ENCODE measurements around the gene HTRA1. TPM values are rescaled to one million over a fixed set of nuclear protein-coding genes. Genes with fewer than 3 reads are reported as not detected.

The HTRA1 gene
- total and polyA plus RNA-seq, 2 donors (not counting 1 experiment from before 2014, with no cell fraction given) = 109 to 216 TPM

DNA sequence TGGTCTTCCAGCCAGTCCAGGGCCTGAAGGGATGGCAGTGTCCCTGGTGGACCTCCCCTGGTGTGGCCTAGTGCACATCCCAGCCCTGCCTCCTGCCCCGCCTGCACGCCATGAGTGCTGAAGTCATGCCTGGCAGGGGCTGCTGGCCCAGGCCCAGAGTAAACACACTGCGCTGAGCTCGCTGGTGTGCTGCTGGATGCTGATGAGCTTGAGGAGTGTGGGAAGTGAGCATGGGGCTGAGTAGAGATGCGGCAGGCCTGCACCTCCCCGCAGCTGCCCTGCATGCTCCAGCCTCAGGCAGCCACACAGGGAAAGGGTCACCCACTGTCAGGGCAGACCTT lies 43.2 kb downstream of the HTRA1 start:
- Histone ChIP-seq H4K20me1 (ENCODE audit: control insufficient read depth, extremely low read depth, insufficient read depth, low read length) (no peaks in the 10 kb centered on the region), H2AFZ (ENCODE audit: low read length) (peak overlapping the region; percentile 15), H3K4me1 (ENCODE audit: control insufficient read depth, extremely low read depth, insufficient read depth, low read length) (peaks cover 10% of the 10 kb centered on the region), H3K4me3 (replicated peaks in 1 of 4; ENCODE audit: control extremely low read depth in 1 of 4, insufficient read depth in 1 of 4, low read depth in 3 of 4, low read length in 4 of 4) (no peak overlapping the region), H3K36me3 (ENCODE audit: control insufficient read depth, insufficient read depth, low read length) (peaks cover 4% of the 10 kb centered on the region), H3K4me2 (ENCODE audit: extremely low read depth, insufficient read depth, low read length) (no peak overlapping the region), H3K27me3 (ENCODE audit: control insufficient read depth, insufficient read depth, low read length) (no peaks in the 10 kb centered on the region), H3K9me3 (ENCODE audit: control insufficient read depth, insufficient read depth, low read depth, low read length) (no peaks in the 10 kb centered on the region), H3K27ac (ENCODE audit: insufficient read depth, low read length) (peak overlapping the region; percentile 56), H3K79me2 (ENCODE audit: control insufficient read depth, insufficient read depth, low read length) (no peaks in the 10 kb centered on the region), H3K9ac (ENCODE audit: insufficient read depth, low read length) (no peak overlapping the region)
- no peak for TF ChIP-seq EZH2 (IDR thresholded peaks at IDR 0.05; ENCODE audit: low read length, missing control alignments)
- TF ChIP-seq, protein P1, sequence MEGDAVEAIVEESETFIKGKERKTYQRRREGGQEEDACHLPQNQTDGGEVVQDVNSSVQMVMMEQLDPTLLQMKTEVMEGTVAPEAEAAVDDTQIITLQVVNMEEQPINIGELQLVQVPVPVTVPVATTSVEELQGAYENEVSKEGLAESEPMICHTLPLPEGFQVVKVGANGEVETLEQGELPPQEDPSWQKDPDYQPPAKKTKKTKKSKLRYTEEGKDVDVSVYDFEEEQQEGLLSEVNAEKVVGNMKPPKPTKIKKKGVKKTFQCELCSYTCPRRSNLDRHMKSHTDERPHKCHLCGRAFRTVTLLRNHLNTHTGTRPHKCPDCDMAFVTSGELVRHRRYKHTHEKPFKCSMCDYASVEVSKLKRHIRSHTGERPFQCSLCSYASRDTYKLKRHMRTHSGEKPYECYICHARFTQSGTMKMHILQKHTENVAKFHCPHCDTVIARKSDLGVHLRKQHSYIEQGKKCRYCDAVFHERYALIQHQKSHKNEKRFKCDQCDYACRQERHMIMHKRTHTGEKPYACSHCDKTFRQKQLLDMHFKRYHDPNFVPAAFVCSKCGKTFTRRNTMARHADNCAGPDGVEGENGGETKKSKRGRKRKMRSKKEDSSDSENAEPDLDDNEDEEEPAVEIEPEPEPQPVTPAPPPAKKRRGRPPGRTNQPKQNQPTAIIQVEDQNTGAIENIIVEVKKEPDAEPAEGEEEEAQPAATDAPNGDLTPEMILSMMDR (conservative IDR thresholded peaks at IDR 0.05 in 1 of 2, IDR thresholded peaks at IDR 0.05 in 1 of 2; ENCODE audit: low read depth in 1 of 2, low read length in 2 of 2) = no peak
- DNase-seq (ENCODE audit: low read depth in 2 of 2) = peak; percentile 93 to 95

DNA sequence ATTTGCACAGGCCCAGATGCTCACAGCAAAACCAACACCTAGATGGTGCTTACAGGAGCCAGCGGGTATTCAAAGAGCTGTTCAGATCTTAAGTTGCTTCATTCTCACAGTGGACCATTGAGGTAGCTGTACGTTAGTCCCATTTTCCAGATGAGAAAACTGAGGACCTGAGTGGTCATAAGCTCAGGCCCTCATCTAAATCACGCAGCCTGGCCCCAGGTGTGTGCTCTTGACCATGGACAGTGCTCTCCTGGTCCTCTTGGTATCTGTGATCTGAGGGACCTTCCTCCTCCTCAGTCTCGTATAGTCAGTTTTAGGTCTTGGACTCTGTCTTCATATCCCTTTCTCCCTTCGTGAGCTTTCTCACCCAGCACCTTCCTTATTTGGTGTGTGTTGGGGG lies 43.7 kb downstream of the HTRA1 start:
- Histone ChIP-seq H3K4me3 (replicated peaks in 1 of 4; ENCODE audit: control extremely low read depth in 1 of 4, insufficient read depth in 1 of 4, low read depth in 3 of 4, low read length in 4 of 4) (no peak overlapping the region), H3K36me3 (ENCODE audit: control insufficient read depth, insufficient read depth, low read length) (peaks cover 4% of the 10 kb centered on the region), H3K27me3 (ENCODE audit: control insufficient read depth, insufficient read depth, low read length) (no peaks in the 10 kb centered on the region), H4K20me1 (ENCODE audit: control insufficient read depth, extremely low read depth, insufficient read depth, low read length) (no peaks in the 10 kb centered on the region), H3K4me1 (ENCODE audit: control insufficient read depth, extremely low read depth, insufficient read depth, low read length) (peaks cover 10% of the 10 kb centered on the region), H3K4me2 (ENCODE audit: extremely low read depth, insufficient read depth, low read length) (no peak overlapping the region), H3K27ac (ENCODE audit: insufficient read depth, low read length) (no peak overlapping the region), H3K9me3 (ENCODE audit: control insufficient read depth, insufficient read depth, low read depth, low read length) (no peaks in the 10 kb centered on the region), H3K9ac (ENCODE audit: insufficient read depth, low read length) (no peak overlapping the region), H3K79me2 (ENCODE audit: control insufficient read depth, insufficient read depth, low read length) (no peaks in the 10 kb centered on the region), H2AFZ (ENCODE audit: low read length) (no peak overlapping the region)
- TF ChIP-seq EZH2 (IDR thresholded peaks at IDR 0.05; ENCODE audit: low read length, missing control alignments) = no peak
- TF ChIP-seq, protein P1 (conservative IDR thresholded peaks at IDR 0.05 in 1 of 2, IDR thresholded peaks at IDR 0.05 in 1 of 2; ENCODE audit: low read depth in 1 of 2, low read length in 2 of 2) = no peak
- DNase-seq (ENCODE audit: low read depth in 2 of 2) = no peak

DNA sequence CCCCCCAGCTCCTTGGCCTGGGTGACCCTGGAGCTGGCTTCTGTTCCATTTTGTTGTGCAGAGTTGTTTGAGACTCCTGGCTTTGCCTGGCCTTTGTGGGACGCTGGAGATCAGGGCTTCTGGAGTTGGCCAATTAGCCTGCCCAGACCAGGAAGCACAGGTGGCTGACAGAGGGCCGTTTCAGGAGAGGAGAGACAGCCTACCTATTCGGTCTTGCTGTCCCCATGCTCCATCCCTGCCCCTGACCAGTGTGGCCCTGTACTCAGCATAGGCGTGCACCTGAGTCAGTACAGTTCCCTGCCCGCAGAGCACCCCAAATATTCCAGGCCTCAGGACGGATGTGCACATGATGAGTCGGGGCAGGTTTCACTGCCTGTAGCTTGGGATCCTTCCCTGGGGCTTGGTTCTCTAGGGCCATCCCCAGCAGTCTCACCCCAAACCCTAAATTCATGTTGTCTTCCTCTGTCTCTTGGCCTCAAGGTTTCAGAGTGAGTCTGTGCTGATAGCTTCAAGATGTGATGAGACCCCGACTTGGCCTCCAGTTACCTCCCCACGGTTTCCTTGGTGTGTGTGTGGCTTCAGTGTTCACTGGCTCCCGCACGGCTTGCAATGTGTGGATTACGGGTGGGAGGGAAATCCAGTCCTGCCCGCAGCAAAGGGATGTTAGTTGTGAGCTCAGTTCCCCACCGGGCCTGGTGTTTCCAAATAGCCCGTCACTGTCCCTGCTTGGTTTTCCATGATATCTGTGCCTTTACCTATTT lies 44.7 kb downstream of the HTRA1 start:
- no peak for TF ChIP-seq EZH2 (IDR thresholded peaks at IDR 0.05; ENCODE audit: low read length, missing control alignments)
- TF ChIP-seq, protein P1 (conservative IDR thresholded peaks at IDR 0.05 in 1 of 2, IDR thresholded peaks at IDR 0.05 in 1 of 2; ENCODE audit: low read depth in 1 of 2, low read length in 2 of 2) = no peak
- no peak overlapping the region for H3K4me2 ChIP-seq (ENCODE audit: extremely low read depth, insufficient read depth, low read length)
- no peak for DNase-seq (ENCODE audit: low read depth in 2 of 2)
- peaks cover 4% of the 10 kb centered on the region for H3K36me3 ChIP-seq (ENCODE audit: control insufficient read depth, insufficient read depth, low read length)
- H3K27ac ChIP-seq (ENCODE audit: insufficient read depth, low read length) = no peak overlapping the region
- no peak overlapping the region for H3K4me3 ChIP-seq (replicated peaks in 1 of 4; ENCODE audit: control extremely low read depth in 1 of 4, insufficient read depth in 1 of 4, low read depth in 3 of 4, low read length in 4 of 4)
- H3K27me3 ChIP-seq (ENCODE audit: control insufficient read depth, insufficient read depth, low read length) = no peaks in the 10 kb centered on the region
- no peaks in the 10 kb centered on the region for H3K9me3 ChIP-seq (ENCODE audit: control insufficient read depth, insufficient read depth, low read depth, low read length)
- no peak overlapping the region for H3K9ac ChIP-seq (ENCODE audit: insufficient read depth, low read length)
- H2AFZ ChIP-seq (ENCODE audit: low read length) = no peak overlapping the region
- H3K4me1 ChIP-seq (ENCODE audit: control insufficient read depth, extremely low read depth, insufficient read depth, low read length) = peaks cover 10% of the 10 kb centered on the region
- no peaks in the 10 kb centered on the region for H4K20me1 ChIP-seq (ENCODE audit: control insufficient read depth, extremely low read depth, insufficient read depth, low read length)
- no peaks in the 10 kb centered on the region for H3K79me2 ChIP-seq (ENCODE audit: control insufficient read depth, insufficient read depth, low read length)
